ENCODE results near the gene FAM170B. TPM values are rescaled to one million over a fixed set of nuclear protein-coding genes. Genes with fewer than 3 reads are reported as not detected.

The FAM170B gene
- total RNA-seq, 2 donors from 2014 or later: not detected

DNA sequence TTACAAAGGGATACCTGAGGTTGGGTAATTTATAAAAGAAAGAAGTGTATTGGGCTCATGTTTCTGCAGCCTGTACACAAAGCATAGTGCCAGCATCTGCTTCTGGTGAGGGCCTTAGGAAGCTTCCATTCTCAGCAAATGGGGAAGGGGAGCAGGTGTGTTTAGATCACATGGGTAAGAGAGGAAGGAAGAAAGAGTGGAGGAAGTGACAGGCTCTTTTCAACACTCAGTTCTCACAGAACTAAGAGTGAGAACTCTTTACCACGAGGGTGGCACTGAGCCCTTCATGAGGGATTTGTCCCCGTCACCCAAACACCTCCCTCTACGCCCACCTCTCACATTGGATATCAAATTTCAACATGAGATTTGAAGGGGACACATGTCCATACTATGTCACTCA lies 506 bp upstream of the FAM170B start:
- TF ChIP-seq, protein P1, sequence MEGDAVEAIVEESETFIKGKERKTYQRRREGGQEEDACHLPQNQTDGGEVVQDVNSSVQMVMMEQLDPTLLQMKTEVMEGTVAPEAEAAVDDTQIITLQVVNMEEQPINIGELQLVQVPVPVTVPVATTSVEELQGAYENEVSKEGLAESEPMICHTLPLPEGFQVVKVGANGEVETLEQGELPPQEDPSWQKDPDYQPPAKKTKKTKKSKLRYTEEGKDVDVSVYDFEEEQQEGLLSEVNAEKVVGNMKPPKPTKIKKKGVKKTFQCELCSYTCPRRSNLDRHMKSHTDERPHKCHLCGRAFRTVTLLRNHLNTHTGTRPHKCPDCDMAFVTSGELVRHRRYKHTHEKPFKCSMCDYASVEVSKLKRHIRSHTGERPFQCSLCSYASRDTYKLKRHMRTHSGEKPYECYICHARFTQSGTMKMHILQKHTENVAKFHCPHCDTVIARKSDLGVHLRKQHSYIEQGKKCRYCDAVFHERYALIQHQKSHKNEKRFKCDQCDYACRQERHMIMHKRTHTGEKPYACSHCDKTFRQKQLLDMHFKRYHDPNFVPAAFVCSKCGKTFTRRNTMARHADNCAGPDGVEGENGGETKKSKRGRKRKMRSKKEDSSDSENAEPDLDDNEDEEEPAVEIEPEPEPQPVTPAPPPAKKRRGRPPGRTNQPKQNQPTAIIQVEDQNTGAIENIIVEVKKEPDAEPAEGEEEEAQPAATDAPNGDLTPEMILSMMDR (IDR thresholded peaks at IDR 0.05): no peak

DNA sequence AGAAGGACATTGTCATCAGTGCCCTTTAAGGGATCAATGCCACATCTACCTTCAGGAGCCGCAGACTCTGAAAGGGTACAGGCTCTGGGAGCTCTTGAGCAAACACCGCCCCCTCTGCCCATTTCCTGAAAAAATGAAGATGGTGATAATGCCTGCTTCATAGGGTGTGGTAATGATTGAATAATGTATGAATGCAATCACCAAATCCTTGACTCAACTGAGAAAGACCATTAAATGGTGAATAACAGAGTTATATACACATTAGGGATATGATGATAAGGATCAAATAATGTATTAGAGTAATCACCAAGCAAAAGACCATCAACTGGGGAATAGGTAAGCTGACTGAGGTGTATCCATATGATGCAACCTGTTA lies 1.5 kb downstream of the FAM170B start:
- H3K27me3 ChIP-seq: no peaks in the 10 kb centered on the region
- no peak overlapping the region for H3K9ac ChIP-seq (ENCODE audit: low read depth in 2 of 2, low read length in 2 of 2)
- no peaks in the 10 kb centered on the region for H3K4me1 ChIP-seq
- no peak for DNase-seq
- H3K27ac ChIP-seq: no peak overlapping the region
- no peaks in the 10 kb centered on the region for H3K36me3 ChIP-seq
- TF ChIP-seq, protein P1 (IDR thresholded peaks at IDR 0.05): no peak
- intact Hi-C loops (cut with DNase I): no loop called here
- H3K9me3 ChIP-seq: no peaks in the 10 kb centered on the region
- no peak overlapping the region for H3K4me3 ChIP-seq

More for the DNA sequence above, 506 bp upstream of the FAM170B start:
- no peak overlapping the region for H3K4me3 ChIP-seq
- H3K27me3 ChIP-seq: no peaks in the 10 kb centered on the region
- H3K27ac ChIP-seq: no peak overlapping the region
- no peak for DNase-seq
- intact Hi-C loops (cut with DNase I): no loop called here
- no peaks in the 10 kb centered on the region for H3K9me3 ChIP-seq
- H3K9ac ChIP-seq (ENCODE audit: low read depth in 2 of 2, low read length in 2 of 2): no peak overlapping the region
- no peaks in the 10 kb centered on the region for H3K4me1 ChIP-seq
- H3K36me3 ChIP-seq: no peaks in the 10 kb centered on the region

DNA sequence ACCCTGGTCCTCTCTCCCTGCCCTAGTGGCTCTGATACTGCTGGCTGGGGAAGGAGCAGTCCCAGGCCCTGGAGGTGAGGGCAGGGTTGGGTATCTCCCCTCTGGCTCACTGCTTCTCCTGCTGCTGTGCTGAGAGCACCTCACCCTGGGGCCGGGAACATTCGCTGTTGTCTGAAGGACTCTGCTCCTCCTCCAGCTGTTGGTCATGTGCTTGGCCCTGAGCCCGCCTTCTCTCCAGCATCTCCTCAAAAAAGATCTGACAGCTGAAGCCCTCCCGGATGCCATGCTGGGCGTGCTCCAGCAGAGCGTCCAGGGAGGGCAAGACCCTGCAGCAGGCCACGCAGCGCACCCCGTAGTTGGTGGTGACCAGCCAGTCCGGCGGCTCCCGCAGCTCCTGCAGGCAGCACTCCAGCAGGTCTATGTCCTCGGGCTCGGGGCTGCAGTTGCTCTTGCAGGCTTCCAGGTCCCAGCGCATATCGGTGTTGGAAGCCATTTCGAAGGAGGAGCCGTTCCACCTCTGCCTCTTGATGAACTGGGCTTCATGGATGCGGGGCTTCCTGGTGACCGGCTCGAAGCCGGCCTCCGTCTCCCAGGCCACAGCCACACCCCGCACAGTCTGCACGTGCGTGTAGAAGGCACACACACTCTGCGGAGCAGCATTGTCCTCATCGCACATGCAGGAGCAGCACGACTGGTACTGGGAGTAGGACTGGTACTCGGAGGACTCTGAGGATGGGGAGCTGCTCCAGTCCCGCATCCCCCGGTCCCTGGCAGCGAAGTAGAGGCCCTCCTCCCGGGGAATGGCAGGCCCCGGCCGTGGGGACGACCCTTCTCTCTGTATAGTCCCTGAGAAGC lies 2.1 kb downstream of the FAM170B start:
- intact Hi-C loops (cut with DNase I): no loop called here
- TF ChIP-seq, protein P1 (IDR thresholded peaks at IDR 0.05): no peak
- H3K4me3 ChIP-seq: no peak overlapping the region
- no peaks in the 10 kb centered on the region for H3K4me1 ChIP-seq
- H3K27me3 ChIP-seq: no peaks in the 10 kb centered on the region
- H3K9me3 ChIP-seq: no peaks in the 10 kb centered on the region
- no peak for DNase-seq
- no peak overlapping the region for H3K9ac ChIP-seq (ENCODE audit: low read depth in 2 of 2, low read length in 2 of 2)
- H3K36me3 ChIP-seq: no peaks in the 10 kb centered on the region
- H3K27ac ChIP-seq: no peak overlapping the region

DNA sequence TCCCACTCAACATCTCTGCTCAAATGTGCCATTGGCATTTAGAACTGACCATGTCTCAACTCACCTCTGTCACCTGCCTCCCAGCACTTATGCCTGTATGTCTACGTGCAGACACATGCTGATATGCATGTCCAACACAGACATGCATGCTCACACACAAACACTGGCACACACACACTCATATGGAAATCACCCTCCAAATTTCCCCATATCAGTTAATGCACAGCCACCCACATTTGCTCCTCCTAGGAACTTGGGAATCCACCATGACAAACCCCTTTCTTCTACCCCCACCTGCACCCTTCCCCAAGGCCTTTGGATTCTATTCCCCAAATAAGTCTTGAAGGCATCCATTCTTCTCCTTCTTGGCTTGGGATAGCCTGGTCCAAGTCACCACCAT lies 4.4 kb downstream of the FAM170B start:
- H3K36me3 ChIP-seq: no peaks in the 10 kb centered on the region
- H3K4me3 ChIP-seq: no peak overlapping the region
- no peaks in the 10 kb centered on the region for H3K9me3 ChIP-seq
- no peak overlapping the region for H3K9ac ChIP-seq (ENCODE audit: low read depth in 2 of 2, low read length in 2 of 2)
- DNase-seq: no peak
- H3K27me3 ChIP-seq: no peaks in the 10 kb centered on the region
- TF ChIP-seq, protein P1 (IDR thresholded peaks at IDR 0.05): no peak
- intact Hi-C loops (cut with DNase I): no loop called here
- H3K27ac ChIP-seq: no peak overlapping the region
- H3K4me1 ChIP-seq: no peaks in the 10 kb centered on the region

DNA sequence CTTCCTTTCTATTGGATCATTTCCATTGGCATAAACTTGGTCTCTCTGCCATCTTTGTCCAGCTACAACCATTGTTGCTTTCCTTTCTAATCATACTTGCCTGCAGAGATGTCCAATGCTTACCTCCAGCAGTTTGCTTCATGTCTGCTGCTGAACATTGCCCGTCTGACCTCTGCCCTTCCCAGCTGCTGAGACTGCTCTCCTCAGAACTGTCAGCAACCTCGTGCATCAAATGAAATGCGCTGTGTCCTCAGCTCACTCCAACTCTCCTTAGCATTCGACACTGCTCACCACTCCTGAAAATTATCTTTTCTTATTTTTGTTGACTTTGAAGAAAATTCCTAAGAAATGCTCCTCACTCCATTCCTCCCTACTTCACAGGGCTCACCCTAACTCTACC lies 5.0 kb downstream of the FAM170B start:
- Histone ChIP-seq H3K4me1 (no peaks in the 10 kb centered on the region), H3K27ac (no peak overlapping the region), H3K36me3 (no peaks in the 10 kb centered on the region), H3K9me3 (no peaks in the 10 kb centered on the region), H3K27me3 (no peaks in the 10 kb centered on the region), H3K4me3 (no peak overlapping the region), H3K9ac (ENCODE audit: low read depth in 2 of 2, low read length in 2 of 2) (no peak overlapping the region)
- intact Hi-C loops (cut with DNase I): no loop called here
- TF ChIP-seq, protein P1 (IDR thresholded peaks at IDR 0.05): no peak
- no peak for DNase-seq
